NCI-H2029 (cell line): ENCODE data around the gene DHX16.
"Not testable (repeated sequence)": the region's sequence is repeated elsewhere in the genome, so short reads cannot be mapped to it uniquely, and the experiment has no call there.

Source experiments
- DNase-seq: peaks from one replicate; lab custom pipeline; 2025; lab: John Stamatoyannopoulos, UW

DHX16 gene

GRCh38 chr6:30672445-30673253, at the start of gene DHX16:
DHX16 (minus strand) TSS chr6:30673006; CDS start chr6:30672841, 165 bp downstream.
- DNase-seq, result peak; percentile 76

GRCh38 chr6:30722025-30722279, 49.1 kb upstream of the DHX16 start:
- not testable (repeated sequence) for DNase-seq

GRCh38 chr6:30721198-30722024, 48.6 kb upstream of the DHX16 start:
- peak; percentile 89 for DNase-seq

- DNase-seq, result peak; percentile 82
Measured at GRCh38 chr6:30720738-30721197, 48.0 kb upstream of the DHX16 start.

- peak; percentile 98 for DNase-seq
Measured at GRCh38 chr6:30719791-30720737, 47.3 kb upstream of the DHX16 start, which contains the start of gene TUBB. TUBB (plus strand) TSS chr6:30720352; CDS start chr6:30720507, 155 bp downstream.

- no peak for DNase-seq
Measured at GRCh38 chr6:30719356-30719755, 46.5 kb upstream of the DHX16 start.

- DNase-seq, result not testable (repeated sequence)
Measured at GRCh38 chr6:30717845-30718720, 45.3 kb upstream of the DHX16 start.

GRCh38 chr6:30717129-30717844, 44.5 kb upstream of the DHX16 start, which contains the start of gene MDC1:
MDC1 (minus strand) TSS chr6:30717281; CDS start chr6:30715175, 2,106 bp downstream.
- peak; percentile 100 for DNase-seq

- no peak for DNase-seq
Measured at GRCh38 chr6:30716879-30717128, 44.0 kb upstream of the DHX16 start.

GRCh38 chr6:30714263-30714662, 41.5 kb upstream of the DHX16 start:
- no peak for DNase-seq

- DNase-seq, result no peak
Measured at GRCh38 chr6:30712441-30712945, 39.7 kb upstream of the DHX16 start.

GRCh38 chr6:30711758-30712380, 39.1 kb upstream of the DHX16 start:
- no peak for DNase-seq

GRCh38 chr6:30709101-30709868, 36.5 kb upstream of the DHX16 start:
- DNase-seq, result no peak

- peak; percentile 90 for DNase-seq
Measured at GRCh38 chr6:30707281-30707850, 34.6 kb upstream of the DHX16 start.

GRCh38 chr6:30705620-30706019, 32.8 kb upstream of the DHX16 start:
- no peak for DNase-seq

- no peak for DNase-seq
Measured at GRCh38 chr6:30703821-30704220, 31.0 kb upstream of the DHX16 start.

GRCh38 chr6:30703011-30703410, 30.2 kb upstream of the DHX16 start:
- no peak for DNase-seq

GRCh38 chr6:30700340-30700739, 27.5 kb upstream of the DHX16 start:
- no peak for DNase-seq

GRCh38 chr6:30696432-30696831, 23.6 kb upstream of the DHX16 start:
- DNase-seq, result no peak
